ENCODE data around the gene YPEL2. TPM values are rescaled to one million over a fixed set of nuclear protein-coding genes. Genes with fewer than 3 reads are reported as not detected.

YPEL2 gene
- polyA plus RNA-seq, 1 of the 3 experiments (the other 2 are of a cell fraction): 3.2 TPM

DNA sequence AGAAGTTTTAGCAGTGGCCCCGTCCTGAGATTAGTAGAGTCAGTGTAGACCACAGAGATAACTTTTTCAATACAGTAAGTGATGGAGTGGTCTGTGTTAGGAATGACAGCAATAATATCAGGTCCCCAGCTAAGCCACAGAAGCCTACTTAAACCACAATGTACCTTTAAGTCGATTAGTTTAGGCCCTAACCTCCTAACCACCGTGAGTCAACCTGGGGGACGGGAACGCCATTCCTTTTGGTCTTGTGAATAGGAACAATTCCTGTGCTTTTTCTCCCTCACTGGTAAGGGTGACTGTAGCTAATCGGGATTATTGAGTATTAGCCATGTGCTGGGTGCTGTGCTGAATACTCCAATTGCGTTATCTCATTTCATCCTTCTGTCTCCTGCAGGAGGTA, 14.0 kb downstream of the YPEL2 start:
- DNase-seq: no peak
- POLR2A ChIA-PET: interaction anchor here (0.6 kb wide), 1 partner anchor 85 kb away, joined by 3 read pairs; no protein-coding TSS in a partner anchor
- Histone ChIP-seq H3K27ac (ENCODE audit: low read depth in 2 of 2, low read length in 1 of 2) (no peak overlapping the region), H3K4me3 (ENCODE audit: low read depth in 2 of 2, low read length in 1 of 2) (no peak overlapping the region), H3K9me2 (no peaks in the 10 kb centered on the region), H3K9me3 (no peaks in the 10 kb centered on the region), H4K20me1 (ENCODE audit: insufficient read depth) (no peaks in the 10 kb centered on the region; the same call in 1 of the 2 replicates), H3K27me3 (ENCODE audit: insufficient read depth) (no peaks in the 10 kb centered on the region), H2AFZ (ENCODE audit: low read depth) (no peak overlapping the region), H3K79me2 (ENCODE audit: insufficient read depth) (peaks cover 10% of the 10 kb centered on the region), H3K4me2 (no peak overlapping the region), H3F3A (replicated peaks; ENCODE audit: insufficient read depth) (peaks cover 4% of the 10 kb centered on the region), H3K4me1 (ENCODE audit: control insufficient read depth in 1 of 2, insufficient read depth in 2 of 2, low read depth in 1 of 2, low read length in 1 of 2) (peaks cover 0 to 25% of the 10 kb centered on the region in 2 experiments; a peak in 2 of 4 replicates), H3K9ac (no peak overlapping the region), H3K36me3 (replicated peaks in 1 of 2; ENCODE audit: control insufficient read depth in 1 of 2, insufficient read depth in 2 of 2, low read length in 1 of 2) (no peaks in the 10 kb centered on the region)
- 88% methylated on average over 7 of the region's 7 CpGs for WGBS (ENCODE audit: low lambda C conversion rate)
- CTCF ChIA-PET: interaction anchor here (0.8 to 1.7 kb wide), 4 partner anchors 13 to 107 kb away, joined by 3 to 6 read pairs (median 4); no protein-coding TSS in a partner anchor
- TF ChIP-seq GATA2 (CRISPR knock-in tag; IDR thresholded peaks at IDR 0.05): 0 out of 2 replicates have a peak, but pooled peaks have one; percentile 11
- TF ChIP-seq, protein P1, sequence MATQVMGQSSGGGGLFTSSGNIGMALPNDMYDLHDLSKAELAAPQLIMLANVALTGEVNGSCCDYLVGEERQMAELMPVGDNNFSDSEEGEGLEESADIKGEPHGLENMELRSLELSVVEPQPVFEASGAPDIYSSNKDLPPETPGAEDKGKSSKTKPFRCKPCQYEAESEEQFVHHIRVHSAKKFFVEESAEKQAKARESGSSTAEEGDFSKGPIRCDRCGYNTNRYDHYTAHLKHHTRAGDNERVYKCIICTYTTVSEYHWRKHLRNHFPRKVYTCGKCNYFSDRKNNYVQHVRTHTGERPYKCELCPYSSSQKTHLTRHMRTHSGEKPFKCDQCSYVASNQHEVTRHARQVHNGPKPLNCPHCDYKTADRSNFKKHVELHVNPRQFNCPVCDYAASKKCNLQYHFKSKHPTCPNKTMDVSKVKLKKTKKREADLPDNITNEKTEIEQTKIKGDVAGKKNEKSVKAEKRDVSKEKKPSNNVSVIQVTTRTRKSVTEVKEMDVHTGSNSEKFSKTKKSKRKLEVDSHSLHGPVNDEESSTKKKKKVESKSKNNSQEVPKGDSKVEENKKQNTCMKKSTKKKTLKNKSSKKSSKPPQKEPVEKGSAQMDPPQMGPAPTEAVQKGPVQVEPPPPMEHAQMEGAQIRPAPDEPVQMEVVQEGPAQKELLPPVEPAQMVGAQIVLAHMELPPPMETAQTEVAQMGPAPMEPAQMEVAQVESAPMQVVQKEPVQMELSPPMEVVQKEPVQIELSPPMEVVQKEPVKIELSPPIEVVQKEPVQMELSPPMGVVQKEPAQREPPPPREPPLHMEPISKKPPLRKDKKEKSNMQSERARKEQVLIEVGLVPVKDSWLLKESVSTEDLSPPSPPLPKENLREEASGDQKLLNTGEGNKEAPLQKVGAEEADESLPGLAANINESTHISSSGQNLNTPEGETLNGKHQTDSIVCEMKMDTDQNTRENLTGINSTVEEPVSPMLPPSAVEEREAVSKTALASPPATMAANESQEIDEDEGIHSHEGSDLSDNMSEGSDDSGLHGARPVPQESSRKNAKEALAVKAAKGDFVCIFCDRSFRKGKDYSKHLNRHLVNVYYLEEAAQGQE (IDR thresholded peaks at IDR 0.05; ENCODE audit: low read depth, low read length): no peak

DNA sequence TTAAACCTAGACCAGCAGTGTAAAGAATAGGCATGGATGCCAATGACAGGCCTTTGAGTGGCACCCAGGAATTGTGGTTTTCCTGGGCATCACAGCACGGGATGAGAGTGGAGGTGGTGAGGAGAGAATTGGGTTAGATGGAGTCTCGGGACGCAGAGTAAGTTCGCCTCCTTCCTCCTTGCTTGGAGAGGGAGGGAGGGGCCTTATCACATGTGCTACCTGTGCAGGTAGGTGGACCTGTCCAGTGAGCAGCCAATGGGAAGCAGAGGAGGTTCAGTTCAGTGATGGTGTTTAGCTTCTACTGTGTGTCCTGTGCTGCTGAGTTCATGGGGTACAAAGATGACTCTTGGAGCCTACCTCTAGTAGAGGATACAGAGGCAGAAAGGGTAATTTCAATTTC, 14.9 kb downstream of the YPEL2 start:
- H3K79me2 ChIP-seq (ENCODE audit: insufficient read depth): peaks cover 7% of the 10 kb centered on the region
- ChIA-PET POLR2A (no interaction called here), CTCF (interaction anchor here (1.3 to 1.4 kb wide), 3 partner anchors 14 to 95 kb away, joined by 4 to 6 read pairs (median 5); no protein-coding TSS in a partner anchor)
- no peaks in the 10 kb centered on the region for H3K36me3 ChIP-seq (replicated peaks in 1 of 2; ENCODE audit: control insufficient read depth in 1 of 2, insufficient read depth in 2 of 2, low read length in 1 of 2)
- WGBS (ENCODE audit: low lambda C conversion rate): 89% methylated on average over 4 of the region's 4 CpGs
- DNase-seq: no peak
- H3K4me3 ChIP-seq (ENCODE audit: low read depth in 2 of 2, low read length in 1 of 2): no peak overlapping the region
- no peaks in the 10 kb centered on the region for H3K9me2 ChIP-seq
- no peaks in the 10 kb centered on the region for H3K27me3 ChIP-seq (ENCODE audit: insufficient read depth)
- H2AFZ ChIP-seq (ENCODE audit: low read depth): no peak overlapping the region
- H3K27ac ChIP-seq (ENCODE audit: low read depth in 2 of 2, low read length in 1 of 2): no peak overlapping the region
- no peak overlapping the region for H3K9ac ChIP-seq
- no peaks in the 10 kb centered on the region; the same call in 1 of the 2 replicates for H4K20me1 ChIP-seq (ENCODE audit: insufficient read depth)
- no peak overlapping the region for H3K4me2 ChIP-seq
- no peaks in the 10 kb centered on the region for H3K9me3 ChIP-seq
- peaks cover 4% of the 10 kb centered on the region for H3F3A ChIP-seq (replicated peaks; ENCODE audit: insufficient read depth)
- peaks cover 0 to 29% of the 10 kb centered on the region in 2 experiments; a peak in 2 of 4 replicates for H3K4me1 ChIP-seq (ENCODE audit: control insufficient read depth in 1 of 2, insufficient read depth in 2 of 2, low read depth in 1 of 2, low read length in 1 of 2)
- no peak for TF ChIP-seq SIN3A (IDR thresholded peaks at IDR 0.05; ENCODE audit: borderline replicate concordance, low read depth, low read length)
- no peak for TF ChIP-seq CHD2 (IDR thresholded peaks at IDR 0.05; ENCODE audit: low read length, partially characterized antibody)
- TF ChIP-seq RXRA (IDR thresholded peaks at IDR 0.05; ENCODE audit: borderline replicate concordance, low read depth): no peak
- TF ChIP-seq ELF1 (IDR thresholded peaks at IDR 0.05): no peak
- TF ChIP-seq NRF1 (IDR thresholded peaks at IDR 0.05; ENCODE audit: low read depth, low read length): no peak
- no peak for TF ChIP-seq TCF12 (IDR thresholded peaks at IDR 0.05)
- no peak for TF ChIP-seq TEAD4 (IDR thresholded peaks at IDR 0.05; ENCODE audit: borderline replicate concordance, insufficient read depth)
- TF ChIP-seq, protein P2, sequence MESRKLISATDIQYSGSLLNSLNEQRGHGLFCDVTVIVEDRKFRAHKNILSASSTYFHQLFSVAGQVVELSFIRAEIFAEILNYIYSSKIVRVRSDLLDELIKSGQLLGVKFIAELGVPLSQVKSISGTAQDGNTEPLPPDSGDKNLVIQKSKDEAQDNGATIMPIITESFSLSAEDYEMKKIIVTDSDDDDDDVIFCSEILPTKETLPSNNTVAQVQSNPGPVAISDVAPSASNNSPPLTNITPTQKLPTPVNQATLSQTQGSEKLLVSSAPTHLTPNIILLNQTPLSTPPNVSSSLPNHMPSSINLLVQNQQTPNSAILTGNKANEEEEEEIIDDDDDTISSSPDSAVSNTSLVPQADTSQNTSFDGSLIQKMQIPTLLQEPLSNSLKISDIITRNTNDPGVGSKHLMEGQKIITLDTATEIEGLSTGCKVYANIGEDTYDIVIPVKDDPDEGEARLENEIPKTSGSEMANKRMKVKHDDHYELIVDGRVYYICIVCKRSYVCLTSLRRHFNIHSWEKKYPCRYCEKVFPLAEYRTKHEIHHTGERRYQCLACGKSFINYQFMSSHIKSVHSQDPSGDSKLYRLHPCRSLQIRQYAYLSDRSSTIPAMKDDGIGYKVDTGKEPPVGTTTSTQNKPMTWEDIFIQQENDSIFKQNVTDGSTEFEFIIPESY (IDR thresholded peaks at IDR 0.05; ENCODE audit: borderline replicate concordance, low read depth): no peak
- TF ChIP-seq USF2 (IDR thresholded peaks at IDR 0.05; ENCODE audit: borderline replicate concordance, low read depth, low read length): no peak
- TF ChIP-seq RCOR1 (IDR thresholded peaks at IDR 0.05; ENCODE audit: low read length): no peak
- no peak for TF ChIP-seq YY1 (IDR thresholded peaks at IDR 0.05; ENCODE audit: low read depth)
- no peak for TF ChIP-seq GABPA (IDR thresholded peaks at IDR 0.05; ENCODE audit: low read depth)
- TF ChIP-seq IRF3 (IDR thresholded peaks at IDR 0.05; ENCODE audit: low read depth, low read length): no peak
- TF ChIP-seq MEF2A (IDR thresholded peaks at IDR 0.05; ENCODE audit: borderline replicate concordance, low read depth): no peak
- TF ChIP-seq RFX5 (IDR thresholded peaks at IDR 0.05; ENCODE audit: low read length): no peak
- TF ChIP-seq MXI1 (IDR thresholded peaks at IDR 0.05; ENCODE audit: low read depth, low read length): no peak
- TF ChIP-seq RAD21 (IDR thresholded peaks at IDR 0.05; ENCODE audit: low read length): no peak
- TF ChIP-seq NFIC (IDR thresholded peaks at IDR 0.05; ENCODE audit: borderline replicate concordance): no peak

All from SK-N-SH (cell line).